Stimulated activated CD4-positive, alpha-beta T cell treated with anti-CD3 and anti-CD28 coated beads, Interleukin-12 subunit alpha, Interleukin-12 subunit beta, amount 100 ng/mL, for 24 hours (primary cell): ENCODE measurements around the gene AQP12B.

Experiments used
- DNase-seq, 2 experiments: peaks; one replicate each; pipeline ENCODE4 v3.0.0-alpha.2; 2020; ENCODE audit warnings: low read depth in 2 of 2

AQP12B gene

GRCh38 chr2:240647503-240648154 lies 35.1 kb downstream of the AQP12B start:
- DNase-seq: no peak

DNA sequence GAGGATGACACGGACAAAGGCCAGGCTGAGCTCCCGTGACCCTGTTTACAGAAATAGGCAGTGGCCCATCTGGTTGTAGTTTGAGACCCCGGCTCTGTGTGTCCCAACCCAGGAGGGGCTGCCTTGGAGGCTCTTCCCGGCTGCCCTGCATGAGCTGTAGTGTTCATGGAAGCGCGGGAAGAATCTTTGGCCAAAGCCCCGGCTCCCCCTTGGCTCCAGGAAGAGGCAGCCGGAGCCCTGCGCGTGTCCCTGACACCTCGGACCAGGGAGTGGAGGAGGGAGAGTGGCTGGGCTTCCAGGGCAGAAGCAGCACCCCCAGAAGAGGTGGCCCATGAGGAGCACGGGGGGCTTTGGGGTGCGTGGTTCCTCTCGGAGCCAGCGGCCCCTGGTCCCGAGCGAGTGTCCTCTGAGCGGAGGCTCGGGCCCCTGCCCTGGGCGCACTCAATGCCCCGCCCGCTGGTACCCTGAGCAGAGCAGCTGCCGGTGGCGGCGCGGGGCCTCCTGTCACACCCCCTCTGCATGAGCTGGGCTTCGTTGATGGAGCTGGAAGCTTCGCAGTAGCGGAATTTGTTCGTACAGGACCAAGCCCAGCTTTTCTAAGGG lies 35.7 kb downstream of the AQP12B start:
- no peak for DNase-seq

GRCh38 chr2:240646176-240646899 lies 36.3 kb downstream of the AQP12B start:
- DNase-seq: no peak

DNA sequence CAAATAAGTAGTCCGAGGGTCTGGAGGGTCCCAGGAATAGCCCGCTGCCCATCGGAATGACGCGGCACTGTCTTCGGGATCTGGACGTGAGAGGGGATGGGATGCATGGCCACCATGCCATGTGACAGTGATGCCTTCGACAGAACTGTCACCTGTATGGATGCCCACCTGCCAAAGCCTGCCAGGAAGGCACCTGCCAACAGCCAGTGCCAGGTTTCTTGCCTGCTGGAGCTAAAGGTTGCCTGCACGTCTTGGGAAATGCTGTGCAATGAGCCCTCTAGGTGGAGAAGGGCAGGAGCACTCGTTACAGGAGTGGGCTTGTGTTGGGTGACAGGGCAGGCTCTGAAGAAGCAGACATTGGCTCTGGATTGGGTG lies 36.9 kb downstream of the AQP12B start:
- no peak for DNase-seq

GRCh38 chr2:240645346-240645745 lies 37.3 kb downstream of the AQP12B start:
- no peak for DNase-seq

DNA sequence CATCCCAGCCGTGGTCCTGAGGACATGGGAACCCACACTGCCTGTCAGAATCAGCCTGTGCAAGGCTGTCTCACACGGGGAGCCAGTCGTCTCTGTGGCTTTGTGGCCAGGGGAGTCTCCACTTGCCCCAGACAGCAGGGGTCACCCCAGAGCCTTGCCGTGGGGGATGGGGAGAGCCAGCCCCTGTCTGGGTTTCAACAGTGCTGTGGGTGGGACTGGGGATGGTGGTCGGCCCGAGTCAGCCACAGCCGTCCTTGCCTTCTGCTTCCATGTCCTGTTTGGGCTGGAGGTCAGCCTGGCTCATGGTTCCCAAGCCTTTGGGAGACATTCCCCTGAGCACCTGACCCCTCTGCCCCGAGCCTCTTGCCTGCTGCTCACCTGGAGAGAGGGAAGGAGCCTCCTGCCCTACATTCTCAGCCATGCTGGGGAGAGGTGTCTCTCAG lies 37.8 kb downstream of the AQP12B start:
- no peak for DNase-seq

- no peak for DNase-seq
Measured at GRCh38 chr2:240644171-240644651, 38.5 kb downstream of the AQP12B start.

GRCh38 chr2:240643811-240644150 lies 38.9 kb downstream of the AQP12B start:
- no peak for DNase-seq

DNA sequence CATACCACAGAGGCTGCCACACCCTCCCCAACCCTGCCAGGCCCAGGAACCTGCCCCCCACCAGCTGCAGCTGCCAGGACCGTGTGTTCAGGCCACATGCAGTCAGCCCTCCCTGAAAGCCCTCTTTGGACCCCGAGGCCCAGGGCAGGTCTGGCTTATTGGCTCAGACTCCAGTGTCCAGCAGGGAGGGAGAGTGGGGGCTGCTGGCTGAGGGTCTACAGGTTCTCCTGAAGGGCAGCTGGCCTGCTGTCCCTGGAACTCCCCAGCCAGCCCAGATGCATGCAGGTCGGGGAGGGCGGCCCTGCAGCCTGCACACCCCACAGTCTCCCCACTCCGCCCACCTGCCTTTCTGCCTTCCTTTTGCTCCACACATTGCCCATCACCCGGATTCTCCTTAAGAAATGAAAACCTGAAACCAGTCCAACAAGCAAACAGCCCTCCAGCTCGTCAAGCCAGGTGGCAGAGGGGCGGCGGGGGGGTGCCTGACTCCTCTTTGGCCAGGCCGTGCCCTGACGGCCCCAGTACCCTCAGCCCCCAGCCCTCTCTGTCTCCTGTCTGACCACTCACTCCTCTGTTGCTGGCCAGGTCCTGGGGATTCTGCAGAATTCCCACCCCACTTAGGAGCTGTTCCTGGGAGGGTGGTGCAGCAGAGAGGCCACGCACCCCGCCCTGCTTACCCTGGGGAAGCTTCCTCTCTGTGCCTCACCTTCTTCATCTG lies 39.4 kb downstream of the AQP12B start:
- DNase-seq: no peak

GRCh38 chr2:240642806-240643092 lies 39.9 kb downstream of the AQP12B start:
- DNase-seq: no peak

DNA sequence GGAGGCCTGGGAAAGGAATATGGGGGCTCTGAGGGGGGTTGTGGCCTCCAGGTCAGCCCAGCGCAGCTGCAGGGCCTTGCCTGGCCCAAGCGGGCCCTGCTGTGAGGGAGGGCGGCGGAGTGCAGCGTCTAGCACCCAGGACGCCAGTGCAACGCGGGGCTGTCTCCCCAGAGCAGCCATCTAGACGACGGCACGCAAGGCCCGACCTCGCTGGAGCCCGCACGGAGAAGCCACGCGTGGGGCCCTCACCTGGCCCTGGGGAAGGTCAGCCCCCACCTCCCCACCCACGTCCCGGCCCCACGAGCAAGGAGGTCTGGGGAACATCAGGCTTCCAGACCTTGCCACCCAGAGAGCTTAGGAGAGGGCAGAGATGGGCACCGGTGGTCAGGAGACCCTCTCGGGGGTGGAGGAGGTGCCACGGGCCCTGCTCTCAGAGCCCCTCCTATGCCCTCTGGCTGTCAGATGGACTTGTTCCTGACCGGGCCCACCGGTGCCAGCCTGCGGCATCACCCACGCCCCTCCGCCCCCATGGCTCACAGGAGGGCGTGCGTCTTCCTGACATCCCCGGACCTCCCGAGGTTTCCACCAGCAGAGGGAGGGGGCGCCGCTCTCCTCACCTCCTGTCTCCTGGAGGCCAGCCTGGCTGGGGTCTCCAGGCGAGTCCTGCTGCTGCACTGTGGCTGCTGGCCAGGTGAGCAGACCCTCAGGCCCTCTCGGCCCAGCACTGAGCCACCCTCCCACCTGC lies 40.5 kb downstream of the AQP12B start:
- DNase-seq: no peak

- DNase-seq: no peak
Measured at GRCh38 chr2:240640939-240641338, 41.7 kb downstream of the AQP12B start.

DNA sequence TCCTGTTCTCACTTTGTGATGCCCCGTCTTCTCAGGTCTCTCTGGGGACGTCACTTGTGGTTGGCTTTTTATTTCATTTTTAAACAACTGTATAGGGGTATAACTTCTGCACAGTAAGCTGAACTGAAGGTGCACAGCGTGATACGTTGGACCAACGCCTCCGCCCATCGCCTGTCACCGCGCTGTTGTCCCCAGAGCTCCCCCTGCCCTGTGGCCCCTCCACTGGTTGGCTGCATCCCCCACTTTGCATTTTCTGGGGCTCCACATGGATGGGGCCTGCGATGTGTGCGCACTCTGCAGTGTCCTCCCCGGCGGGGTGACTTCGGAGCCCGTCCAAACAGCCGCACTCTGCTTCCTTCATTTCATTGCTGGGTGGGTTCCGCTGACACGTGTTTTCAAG lies 43.1 kb downstream of the AQP12B start:
- DNase-seq: no peak

DNA sequence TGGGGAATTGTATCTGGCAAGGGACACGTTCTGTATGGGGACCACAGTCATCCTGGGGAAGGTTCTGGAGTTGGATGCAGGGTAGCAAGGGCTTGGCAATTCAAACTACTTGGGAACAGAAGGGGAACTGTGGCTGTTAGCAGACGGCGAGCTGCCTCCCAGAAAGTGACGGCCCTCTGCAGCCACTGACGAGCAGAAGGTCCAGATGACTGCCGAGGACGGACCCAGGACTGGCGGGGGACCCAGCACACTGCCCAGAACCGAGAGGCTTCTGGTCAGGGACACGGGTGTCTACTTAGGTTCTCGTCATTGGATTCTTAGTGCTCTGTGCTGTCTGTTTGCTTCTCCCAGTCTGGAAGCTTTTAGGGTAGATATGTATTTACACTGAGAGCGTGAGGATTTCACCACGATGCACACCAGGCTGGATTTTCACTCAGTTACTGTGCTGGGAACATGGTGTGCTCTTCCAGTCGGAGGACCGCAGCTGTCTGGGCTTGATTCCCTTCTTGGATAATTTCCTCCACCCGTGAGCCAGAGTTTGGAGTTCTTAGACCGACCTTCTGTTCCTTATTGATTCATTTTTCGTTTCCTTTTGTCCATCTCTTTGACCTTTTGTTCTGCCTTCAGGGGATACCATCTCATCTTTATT lies 44.0 kb downstream of the AQP12B start:
- no peak for DNase-seq

- DNase-seq: no peak
Measured at GRCh38 chr2:240637901-240638345, 44.8 kb downstream of the AQP12B start.

- no peak for DNase-seq
Measured at GRCh38 chr2:240637116-240637900, 45.4 kb downstream of the AQP12B start.

- DNase-seq: no peak
Measured at GRCh38 chr2:240636563-240637115, 46.0 kb downstream of the AQP12B start.

DNA sequence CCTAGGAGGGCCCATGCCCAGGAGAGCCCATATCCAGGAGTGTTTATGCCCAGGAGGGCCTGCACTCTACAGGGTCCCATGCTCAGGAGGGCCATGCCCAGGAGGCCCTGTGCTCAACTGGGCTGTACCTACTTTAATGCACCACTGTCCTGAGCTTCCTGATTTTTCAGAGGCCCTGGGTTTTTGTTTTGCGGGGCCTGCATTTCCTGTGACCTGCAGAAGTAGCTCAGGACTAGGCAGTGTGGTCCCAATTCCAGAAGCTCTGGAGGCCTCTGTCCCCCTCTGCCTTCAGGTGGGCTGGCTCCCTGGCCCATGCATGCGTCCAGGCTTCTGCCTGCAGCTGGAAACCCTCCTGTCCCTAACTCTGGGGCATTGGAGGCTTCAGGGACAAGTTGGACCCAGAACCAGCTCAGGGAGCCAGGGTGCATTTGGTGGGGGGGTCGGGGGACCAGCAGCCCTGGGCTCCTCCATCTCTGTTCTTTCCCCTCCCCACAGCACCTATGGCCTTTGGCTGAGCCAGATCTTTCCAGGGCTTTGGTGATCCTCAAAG lies 46.6 kb downstream of the AQP12B start:
- no peak for DNase-seq

DNA sequence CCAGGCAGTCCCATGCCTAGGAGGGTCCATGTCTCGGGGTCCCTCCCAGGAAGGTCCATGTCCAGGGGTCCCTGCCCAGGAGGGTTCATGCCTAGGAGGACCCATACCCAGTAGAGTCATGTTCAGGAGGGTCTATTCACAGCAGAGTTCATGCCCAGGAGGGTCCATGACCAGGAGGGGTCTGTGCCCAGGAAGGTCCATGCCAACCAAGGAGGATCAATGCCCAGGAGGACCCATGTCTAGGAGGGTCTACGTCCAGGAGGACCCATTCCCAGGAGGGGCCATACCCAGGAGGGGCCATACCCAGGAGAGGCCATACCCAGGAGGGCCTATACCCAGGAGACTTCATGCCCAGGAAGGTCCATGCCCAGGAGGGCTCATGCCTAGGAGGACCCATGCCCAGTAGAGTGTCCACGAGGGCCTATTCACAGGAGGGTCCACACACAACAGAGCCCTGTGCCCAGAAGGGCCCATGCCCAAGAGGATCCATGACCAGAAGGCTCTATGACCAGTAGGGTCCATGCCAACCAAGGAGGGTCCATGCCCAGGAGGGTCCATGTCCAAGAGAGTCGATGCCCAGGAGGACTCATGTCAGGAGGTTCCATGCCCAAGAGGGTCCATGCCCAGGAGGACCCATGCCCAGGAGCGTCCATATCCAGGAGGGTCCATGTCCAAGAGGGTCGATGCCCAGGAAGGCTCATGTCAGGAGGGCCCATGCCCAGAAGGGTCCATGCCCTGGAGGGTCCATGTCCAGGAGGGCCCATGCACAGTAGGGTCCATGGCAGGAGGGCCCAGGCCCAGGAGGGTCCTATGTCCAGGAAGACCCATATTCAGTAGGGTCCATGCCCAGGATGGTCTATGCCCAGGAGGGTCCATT lies 47.3 kb downstream of the AQP12B start:
- no peak for DNase-seq
